GM06990 (cell line): ENCODE measurements around the gene ISLR2.
"Not testable (repeated sequence)": the region's sequence is repeated elsewhere in the genome, so short reads cannot be mapped to it uniquely, and the experiment has no call there.

Experiments
- DNase-seq: peaks from one replicate; pipeline ENCODE4 v3.0.0-alpha.2; 2011; ENCODE audit not compliant: insufficient read length; ENCODE audit errors: extremely low read depth
- H3K27me3 ChIP-seq: replicated peaks from 2 replicates; pipeline ENCODE4 v1.6.0; 2011; ENCODE audit warnings: low read length; ENCODE audit not compliant: control insufficient read depth, insufficient read depth
- H3K36me3 ChIP-seq: 2 replicates; pipeline ENCODE4 v1.5.1; 2011; ENCODE audit warnings: low read length; ENCODE audit not compliant: control insufficient read depth, insufficient read depth
- H3K4me3 ChIP-seq: replicated peaks from 2 replicates; pipeline ENCODE4 v1.5.1; 2011; ENCODE audit warnings: low read depth, mild to moderate bottlenecking, control low read depth, low read length
- TF ChIP-seq, protein P1 (sequence below): IDR thresholded peaks from 2 replicates; pipeline ENCODE4 v1.5.1; 2011; ENCODE audit warnings: low read length, control low read depth, mild to moderate bottlenecking, inconsistent platforms; ENCODE audit not compliant: insufficient read depth, poor library complexity, severe bottlenecking

The ISLR2 gene

DNA sequence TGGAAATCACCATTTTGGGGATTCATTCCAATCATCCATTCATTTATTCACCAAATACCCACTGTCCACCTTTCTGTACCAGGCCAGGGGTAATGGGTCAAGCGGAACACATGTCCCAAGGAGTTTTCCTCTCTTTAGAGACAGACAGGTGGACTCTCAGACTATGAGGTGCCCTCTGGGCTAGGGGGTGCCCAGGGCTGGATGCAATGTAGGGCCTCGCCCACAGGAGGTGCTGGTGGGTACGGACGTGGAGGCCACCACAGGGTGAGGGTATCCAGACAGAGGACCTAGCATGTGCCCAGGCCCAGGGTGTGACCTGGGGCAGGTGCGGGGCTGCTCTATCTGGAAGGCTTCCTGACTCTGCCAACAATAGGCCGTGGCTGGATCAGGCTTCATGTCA is 21.8 kb upstream of the ISLR2 start:
- TF ChIP-seq, protein P1, sequence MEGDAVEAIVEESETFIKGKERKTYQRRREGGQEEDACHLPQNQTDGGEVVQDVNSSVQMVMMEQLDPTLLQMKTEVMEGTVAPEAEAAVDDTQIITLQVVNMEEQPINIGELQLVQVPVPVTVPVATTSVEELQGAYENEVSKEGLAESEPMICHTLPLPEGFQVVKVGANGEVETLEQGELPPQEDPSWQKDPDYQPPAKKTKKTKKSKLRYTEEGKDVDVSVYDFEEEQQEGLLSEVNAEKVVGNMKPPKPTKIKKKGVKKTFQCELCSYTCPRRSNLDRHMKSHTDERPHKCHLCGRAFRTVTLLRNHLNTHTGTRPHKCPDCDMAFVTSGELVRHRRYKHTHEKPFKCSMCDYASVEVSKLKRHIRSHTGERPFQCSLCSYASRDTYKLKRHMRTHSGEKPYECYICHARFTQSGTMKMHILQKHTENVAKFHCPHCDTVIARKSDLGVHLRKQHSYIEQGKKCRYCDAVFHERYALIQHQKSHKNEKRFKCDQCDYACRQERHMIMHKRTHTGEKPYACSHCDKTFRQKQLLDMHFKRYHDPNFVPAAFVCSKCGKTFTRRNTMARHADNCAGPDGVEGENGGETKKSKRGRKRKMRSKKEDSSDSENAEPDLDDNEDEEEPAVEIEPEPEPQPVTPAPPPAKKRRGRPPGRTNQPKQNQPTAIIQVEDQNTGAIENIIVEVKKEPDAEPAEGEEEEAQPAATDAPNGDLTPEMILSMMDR, result peak; percentile 24
- DNase-seq, H3K4me3 ChIP-seq, H3K36me3 ChIP-seq, H3K27me3 ChIP-seq: not testable (repeated sequence)

DNA sequence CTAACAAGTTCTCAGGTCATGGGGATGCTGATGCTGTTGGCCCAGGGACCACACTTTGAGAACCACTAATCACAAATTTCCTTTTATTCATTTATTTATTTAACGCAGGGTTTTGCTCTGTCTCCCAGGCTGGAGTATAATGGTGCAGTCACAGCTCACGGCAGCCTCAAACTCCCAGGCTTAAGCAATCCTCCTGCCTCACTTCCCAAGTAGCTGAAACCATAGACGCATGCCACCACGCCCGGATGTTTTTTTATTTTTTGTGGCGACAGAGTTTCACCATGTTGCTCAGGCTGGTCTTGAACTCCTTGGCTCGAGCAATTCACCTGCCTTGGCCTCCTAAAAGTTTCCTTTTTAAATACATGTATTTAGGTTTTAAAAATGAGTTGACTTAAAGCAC is 20.7 kb upstream of the ISLR2 start:
- Histone ChIP-seq H3K27me3 (no peaks in the 10 kb centered on the region), H3K4me3 (no peak overlapping the region), H3K36me3 (no peaks in the 10 kb centered on the region)
- DNase-seq, result no peak
- TF ChIP-seq, protein P1, result no peak

DNA sequence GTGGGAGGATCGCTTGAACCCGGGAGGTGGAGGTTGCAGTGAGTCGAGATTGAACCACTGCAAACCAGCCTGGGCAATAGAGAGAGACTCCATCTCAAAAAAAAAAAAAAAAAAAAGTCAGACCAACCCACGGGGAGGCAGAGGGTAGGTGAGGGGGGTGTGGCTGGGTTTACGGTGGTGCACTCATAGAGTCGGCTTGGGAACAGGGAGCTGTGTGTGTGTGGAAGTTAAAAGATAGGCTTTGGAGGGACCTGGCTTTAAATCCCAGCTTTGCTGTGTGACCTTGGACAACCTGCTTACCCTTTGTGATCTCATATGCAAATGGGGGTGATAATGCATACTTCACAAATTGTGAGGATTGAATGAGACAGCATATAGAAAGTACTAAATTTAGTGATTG is 10.0 kb upstream of the ISLR2 start:
- TF ChIP-seq, protein P1, result no peak
- no peak overlapping the region for H3K4me3 ChIP-seq
- no peaks in the 10 kb centered on the region for H3K36me3 ChIP-seq
- no peak for DNase-seq
- no peaks in the 10 kb centered on the region; the same call in 1 of the 2 replicates for H3K27me3 ChIP-seq

DNA sequence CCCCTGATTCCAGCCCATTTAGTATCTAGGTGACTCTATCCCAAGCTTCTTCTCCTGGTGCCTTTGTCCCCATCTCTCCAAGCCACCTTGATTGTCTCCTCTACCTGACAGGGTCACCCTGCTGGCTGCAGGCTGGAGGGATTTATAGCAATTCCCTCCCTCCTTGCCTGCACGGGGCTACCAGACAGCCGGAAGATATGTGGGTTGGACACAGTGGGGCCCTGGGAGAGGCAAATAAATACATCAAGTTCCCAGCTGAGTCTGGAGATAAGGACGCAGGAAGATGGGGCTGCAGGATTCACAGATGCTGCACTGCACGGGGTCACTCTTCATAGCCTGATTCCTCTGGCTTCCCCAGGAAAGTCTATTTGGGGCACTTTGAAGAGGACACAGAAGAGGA is 9.3 kb upstream of the ISLR2 start:
- DNase-seq, result no peak

DNA sequence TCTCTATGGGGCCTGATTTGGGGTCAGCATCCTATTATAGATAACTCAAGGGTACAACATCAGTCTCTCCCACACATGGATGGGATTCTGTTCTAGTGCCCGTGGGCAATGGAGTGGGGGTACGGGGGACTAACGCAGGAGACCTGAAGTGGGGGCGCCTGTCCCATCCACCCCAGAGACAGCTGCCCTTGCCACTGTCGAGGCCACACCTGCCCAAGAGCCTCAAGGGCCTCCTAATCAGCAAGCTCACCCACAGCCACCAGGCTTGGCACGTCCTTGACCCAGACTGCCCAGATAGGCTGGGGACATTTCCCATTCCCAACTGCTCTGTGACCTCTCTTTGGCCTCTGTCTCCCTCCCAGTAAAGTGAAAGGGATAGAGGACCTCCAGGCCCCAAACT is 8.5 kb upstream of the ISLR2 start:
- no peaks in the 10 kb centered on the region for H3K36me3 ChIP-seq

More for the DNA sequence above, 9.3 kb upstream of the ISLR2 start:
- TF ChIP-seq, protein P1, result no peak
- Histone ChIP-seq H3K27me3 (no peaks in the 10 kb centered on the region; the same call in 1 of the 2 replicates), H3K36me3 (no peaks in the 10 kb centered on the region), H3K4me3 (no peak overlapping the region)

More for the DNA sequence above, 8.5 kb upstream of the ISLR2 start:
- no peak overlapping the region for H3K4me3 ChIP-seq
- no peaks in the 10 kb centered on the region; the same call in 1 of the 2 replicates for H3K27me3 ChIP-seq
- DNase-seq, result no peak
- TF ChIP-seq, protein P1, result no peak
